HepG2 (cell line): ENCODE data around the gene HCFC1. TPM values are rescaled to one million over a fixed set of nuclear protein-coding genes. Genes with fewer than 3 reads are reported as not detected.
A peak's percentile ranks its signal among the peaks of the same experiment; 100 is the strongest.

Experiments used
- E2F2 ChIP-seq: sonication (generic); formaldehyde crosslinking; IDR thresholded peaks from 2 replicates; pipeline ENCODE4 v1.4.0; 2020; ENCODE audit warnings: missing genetic modification reagents, borderline replicate concordance
- HOXA5 ChIP-seq: sonication (generic); formaldehyde crosslinking; IDR thresholded peaks from 2 replicates; pipeline ENCODE4 v1.4.0; 2020; ENCODE audit warnings: missing genetic modification reagents
- KAT8 ChIP-seq: IDR thresholded peaks from 2 replicates; pipeline ENCODE4 v1.6.1; 2016; ENCODE audit warnings: missing genetic modification reagents, missing compliant biosample characterization
- PBX2 ChIP-seq: IDR thresholded peaks from 2 replicates; pipeline ENCODE4 v1.6.1; 2016; ENCODE audit warnings: control low read depth
- RORA ChIP-seq: sonication (generic); formaldehyde crosslinking; IDR thresholded peaks from 2 replicates; pipeline ENCODE4 v1.5.0; 2020; ENCODE audit warnings: mild to moderate bottlenecking, missing genetic modification reagents, moderate library complexity
- SP5 ChIP-seq: IDR thresholded peaks from 2 replicates; pipeline ENCODE4 v1.6.1; 2016; ENCODE audit warnings: low read depth, borderline replicate concordance
- TCF7L2 ChIP-seq: IDR thresholded peaks from 2 replicates; pipeline ENCODE4 v1.6.1; 2011; ENCODE audit warnings: mild to moderate bottlenecking, low read depth, low read length, moderate library complexity
- THAP11 ChIP-seq: IDR thresholded peaks from 2 replicates; pipeline ENCODE4 v1.6.1; 2016; ENCODE audit warnings: missing biosample characterization, missing genetic modification reagents
- ZC3H4 ChIP-seq: sonication (generic); formaldehyde crosslinking; IDR thresholded peaks from 2 replicates; pipeline ENCODE4 v1.4.0; 2020; ENCODE audit warnings: missing genetic modification reagents, borderline replicate concordance
- ZNF136 ChIP-seq: sonication (generic); formaldehyde crosslinking; IDR thresholded peaks from 2 replicates; pipeline ENCODE4 v1.8.1; 2022; ENCODE audit warnings: low read depth, mild to moderate bottlenecking, moderate library complexity, missing genetic modification reagents
- ZNF232 ChIP-seq: sonication (generic); formaldehyde crosslinking; IDR thresholded peaks from 2 replicates; pipeline ENCODE4 v1.4.0; 2020; ENCODE audit warnings: missing genetic modification reagents, borderline replicate concordance
- ZNF251 ChIP-seq: sonication (generic); formaldehyde crosslinking; IDR thresholded peaks from 2 replicates; pipeline ENCODE4 v1.9.0; 2021; ENCODE audit warnings: mild to moderate bottlenecking, missing genetic modification reagents
- ZNF446 ChIP-seq: sonication (generic); formaldehyde crosslinking; IDR thresholded peaks from 2 replicates; pipeline ENCODE4 v1.5.0; 2020; ENCODE audit warnings: mild to moderate bottlenecking, missing genetic modification reagents
- ZNF451 ChIP-seq: sonication (generic); formaldehyde crosslinking; IDR thresholded peaks from 2 replicates; pipeline ENCODE4 v1.5.0; 2020; ENCODE audit warnings: mild to moderate bottlenecking, missing genetic modification reagents
- ZNF597 ChIP-seq: sonication (generic); formaldehyde crosslinking; IDR thresholded peaks from 2 replicates; pipeline ENCODE4 v1.5.0; 2020; ENCODE audit warnings: missing genetic modification reagents
- ZNF780A ChIP-seq: sonication (generic); formaldehyde crosslinking; IDR thresholded peaks from 2 replicates; pipeline ENCODE4 v1.8.0; 2022; ENCODE audit warnings: mild to moderate bottlenecking, missing genetic modification reagents, moderate library complexity
- ZSCAN25 ChIP-seq: sonication (generic); formaldehyde crosslinking; IDR thresholded peaks from 2 replicates; pipeline ENCODE4 v1.8.0; 2022; ENCODE audit warnings: mild to moderate bottlenecking, missing genetic modification reagents
- polyA plus RNA-seq, 8 experiments: library from polyadenylated mRNA; depleted of rRNA in 3 of 8; stranded (reverse) in 7 of 8; unstranded in 1 of 8; fragments of >200 nt; fragmentation: Illumina TruSeq in 4 of 8; extraction: Trizol in 4 of 8; gene quantifications; 2 replicates each; pipeline versions ENCODE4 v1.2.1 to v1.2.3, GENCODE V29; 2011 to 2016; ENCODE audit warnings: low read depth in 4 of 8, missing spikeins in 1 of 8, mixed read lengths in 1 of 8; ENCODE audit not compliant: insufficient read depth in 1 of 8
- total RNA-seq, 5 experiments: library from RNA; depleted of rRNA; stranded (reverse); fragments of >200 nt; fragmentation: Illumina TruSeq; extraction: Trizol; gene quantifications; 2 replicates each; pipeline ENCODE4 v1.2.3, GENCODE V29; 2016; ENCODE audit warnings: low read depth in 1 of 5
- TF ChIP-seq, protein P1 (sequence below): sonication (generic); formaldehyde crosslinking; IDR thresholded peaks from 2 replicates; pipeline ENCODE4 v1.4.0; 2020; ENCODE audit warnings: mild to moderate bottlenecking, missing genetic modification reagents
- TF ChIP-seq, protein P2 (sequence below): sonication (generic); formaldehyde crosslinking; IDR thresholded peaks from 2 replicates; pipeline ENCODE4 v1.4.0; 2020; ENCODE audit warnings: mild to moderate bottlenecking, low read depth, missing genetic modification reagents
- TF ChIP-seq, protein P3 (sequence below): sonication (generic); formaldehyde crosslinking; IDR thresholded peaks from 2 replicates; pipeline ENCODE4 v1.8.1; 2023; ENCODE audit warnings: mild to moderate bottlenecking, inconsistent platforms, moderate library complexity, missing genetic modification reagents, borderline replicate concordance

HCFC1 gene
- total and polyA plus RNA-seq, 2 of the 13 experiments (the other 11 are each of a cell fraction or from before 2014, with no cell fraction given) = 5.8 to 17.8 TPM

DNA sequence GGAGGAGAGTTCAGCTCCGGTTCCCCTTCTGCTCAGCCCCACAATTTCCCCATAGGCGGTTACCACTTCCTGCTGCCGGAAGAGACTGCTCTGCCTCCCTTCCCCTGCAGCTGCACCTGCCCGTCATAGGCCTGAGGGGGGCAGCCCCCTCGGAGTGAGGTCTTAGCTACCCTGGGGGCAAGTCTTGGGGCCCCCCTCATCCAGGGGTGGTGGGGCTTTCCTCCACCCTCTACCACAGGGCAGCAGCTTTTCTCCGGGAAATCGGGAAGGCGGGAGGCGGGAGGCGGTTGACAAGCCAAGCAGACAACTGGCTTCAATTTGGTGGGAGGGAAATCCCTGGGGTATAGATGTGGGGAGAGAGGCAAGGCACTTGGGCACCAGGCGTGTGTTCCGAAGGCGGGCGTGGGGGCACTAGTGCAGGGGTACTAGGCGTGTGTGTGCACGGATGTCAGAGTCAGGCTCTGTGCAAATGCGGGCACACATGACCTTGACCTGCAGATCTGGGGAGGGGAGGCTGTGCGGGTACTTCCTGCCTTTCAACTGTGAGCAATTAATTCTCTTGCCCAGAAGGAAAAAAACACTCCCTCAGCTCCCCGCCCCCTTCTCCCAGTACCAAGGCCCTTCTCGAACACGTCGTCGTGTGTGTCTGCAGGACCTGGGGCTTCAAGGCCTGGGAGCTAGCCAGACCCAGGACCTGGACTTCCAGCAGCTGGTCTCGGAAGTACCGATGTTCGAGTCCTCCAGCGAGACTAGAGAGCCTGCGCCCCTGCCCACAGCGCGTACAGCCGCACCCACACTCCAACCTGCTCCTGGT is 44.6 kb downstream of the HCFC1 start (continued):
- TF ChIP-seq ZNF597 = no peak
- TF ChIP-seq E2F2 = no peak
- TF ChIP-seq KAT8 (CRISPR knock-in tag) = 0 out of 2 replicates have a peak, but pooled peaks have one; percentile 7
- no peak for TF ChIP-seq ZNF136 (CRISPR knock-in tag)
- TF ChIP-seq SP5 = peak; percentile 71
- peak; percentile 88 for TF ChIP-seq ZSCAN25 (CRISPR knock-in tag)
- TF ChIP-seq, protein P1, sequence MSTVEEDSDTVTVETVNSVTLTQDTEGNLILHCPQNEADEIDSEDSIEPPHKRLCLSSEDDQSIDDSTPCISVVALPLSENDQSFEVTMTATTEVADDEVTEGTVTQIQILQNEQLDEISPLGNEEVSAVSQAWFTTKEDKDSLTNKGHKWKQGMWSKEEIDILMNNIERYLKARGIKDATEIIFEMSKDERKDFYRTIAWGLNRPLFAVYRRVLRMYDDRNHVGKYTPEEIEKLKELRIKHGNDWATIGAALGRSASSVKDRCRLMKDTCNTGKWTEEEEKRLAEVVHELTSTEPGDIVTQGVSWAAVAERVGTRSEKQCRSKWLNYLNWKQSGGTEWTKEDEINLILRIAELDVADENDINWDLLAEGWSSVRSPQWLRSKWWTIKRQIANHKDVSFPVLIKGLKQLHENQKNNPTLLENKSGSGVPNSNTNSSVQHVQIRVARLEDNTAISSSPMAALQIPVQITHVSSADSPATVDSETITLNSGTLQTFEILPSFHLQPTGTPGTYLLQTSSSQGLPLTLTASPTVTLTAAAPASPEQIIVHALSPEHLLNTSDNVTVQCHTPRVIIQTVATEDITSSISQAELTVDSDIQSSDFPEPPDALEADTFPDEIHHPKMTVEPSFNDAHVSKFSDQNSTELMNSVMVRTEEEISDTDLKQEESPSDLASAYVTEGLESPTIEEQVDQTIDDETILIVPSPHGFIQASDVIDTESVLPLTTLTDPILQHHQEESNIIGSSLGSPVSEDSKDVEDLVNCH (CRISPR knock-in tag) = no peak
- no peak for TF ChIP-seq RORA (CRISPR knock-in tag)
- TF ChIP-seq ZNF780A (CRISPR knock-in tag) = no peak
- no peak for TF ChIP-seq PBX2 (CRISPR knock-in tag)
- no peak for TF ChIP-seq ZC3H4 (CRISPR knock-in tag)
- no peak for TF ChIP-seq ZNF251 (CRISPR knock-in tag)
- 0 out of 2 replicates have a peak, but pooled peaks have one; percentile 24 for TF ChIP-seq ZNF451 (CRISPR knock-in tag)
- TF ChIP-seq, protein P2, sequence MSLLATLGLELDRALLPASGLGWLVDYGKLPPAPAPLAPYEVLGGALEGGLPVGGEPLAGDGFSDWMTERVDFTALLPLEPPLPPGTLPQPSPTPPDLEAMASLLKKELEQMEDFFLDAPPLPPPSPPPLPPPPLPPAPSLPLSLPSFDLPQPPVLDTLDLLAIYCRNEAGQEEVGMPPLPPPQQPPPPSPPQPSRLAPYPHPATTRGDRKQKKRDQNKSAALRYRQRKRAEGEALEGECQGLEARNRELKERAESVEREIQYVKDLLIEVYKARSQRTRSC = no peak
- no peak for TF ChIP-seq ZNF446 (CRISPR knock-in tag)
- TF ChIP-seq THAP11 (CRISPR knock-in tag) = no peak
- TF ChIP-seq ZNF232 (CRISPR knock-in tag) = no peak
- no peak for TF ChIP-seq HOXA5 (CRISPR knock-in tag)
- no peak for TF ChIP-seq TCF7L2
- TF ChIP-seq, protein P3, sequence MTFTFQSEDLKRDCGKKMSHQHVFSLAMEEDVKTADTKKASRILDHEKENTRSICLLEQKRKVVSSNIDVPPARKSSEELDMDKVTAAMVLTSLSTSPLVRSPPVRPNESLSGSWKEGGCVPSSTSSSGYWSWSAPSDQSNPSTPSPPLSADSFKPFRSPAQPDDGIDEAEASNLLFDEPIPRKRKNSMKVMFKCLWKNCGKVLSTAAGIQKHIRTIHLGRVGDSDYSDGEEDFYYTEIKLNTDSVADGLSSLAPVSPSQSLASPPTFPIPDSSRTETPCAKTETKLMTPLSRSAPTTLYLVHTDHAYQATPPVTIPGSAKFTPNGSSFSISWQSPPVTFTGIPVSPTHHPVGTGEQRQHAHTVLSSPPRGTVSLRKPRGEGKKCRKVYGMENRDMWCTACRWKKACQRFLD (CRISPR knock-in tag) = no peak
